Nephron (organoid): ENCODE data around the gene TFAP2D.

Experiments
- H3K27ac Mint-ChIP-seq, 3 experiments: 2 replicates each; pipeline ENCODE4 v1.8.0; 2020; ENCODE audit warnings: mixed read lengths in 3 of 3, mild to moderate bottlenecking in 2 of 3, moderate library complexity in 1 of 3
- H3K27me3 Mint-ChIP-seq: 2 replicates; pipeline ENCODE4 v1.8.0; 2021; ENCODE audit warnings: low read depth, mild to moderate bottlenecking, moderate library complexity, mixed read lengths
- H3K36me3 Mint-ChIP-seq: 2 replicates; pipeline ENCODE4 v1.8.0; 2020; ENCODE audit warnings: low read depth, mixed read lengths
- H3K4me1 Mint-ChIP-seq: 2 replicates; pipeline ENCODE4 v1.8.0; 2020; ENCODE audit warnings: mixed read lengths
- H3K4me3 Mint-ChIP-seq, 3 experiments: 2 replicates each; pipeline ENCODE4 v1.8.0; 2020; ENCODE audit warnings: mild to moderate bottlenecking in 3 of 3, mixed read lengths in 3 of 3, moderate library complexity in 2 of 3
- H3K9me3 Mint-ChIP-seq: 2 replicates; pipeline ENCODE4 v1.8.0; 2020; ENCODE audit warnings: mixed read lengths
- TF ChIP-seq, protein P1 (sequence below), 3 experiments: fragments of 200-600 bp; sonication (generic); IDR thresholded peaks; one replicate each; pipeline ENCODE4 v1.5.0; 2021; ENCODE audit warnings: antibody characterized with exemption in 3 of 3; ENCODE audit not compliant: unreplicated experiment in 3 of 3

TFAP2D gene

DNA sequence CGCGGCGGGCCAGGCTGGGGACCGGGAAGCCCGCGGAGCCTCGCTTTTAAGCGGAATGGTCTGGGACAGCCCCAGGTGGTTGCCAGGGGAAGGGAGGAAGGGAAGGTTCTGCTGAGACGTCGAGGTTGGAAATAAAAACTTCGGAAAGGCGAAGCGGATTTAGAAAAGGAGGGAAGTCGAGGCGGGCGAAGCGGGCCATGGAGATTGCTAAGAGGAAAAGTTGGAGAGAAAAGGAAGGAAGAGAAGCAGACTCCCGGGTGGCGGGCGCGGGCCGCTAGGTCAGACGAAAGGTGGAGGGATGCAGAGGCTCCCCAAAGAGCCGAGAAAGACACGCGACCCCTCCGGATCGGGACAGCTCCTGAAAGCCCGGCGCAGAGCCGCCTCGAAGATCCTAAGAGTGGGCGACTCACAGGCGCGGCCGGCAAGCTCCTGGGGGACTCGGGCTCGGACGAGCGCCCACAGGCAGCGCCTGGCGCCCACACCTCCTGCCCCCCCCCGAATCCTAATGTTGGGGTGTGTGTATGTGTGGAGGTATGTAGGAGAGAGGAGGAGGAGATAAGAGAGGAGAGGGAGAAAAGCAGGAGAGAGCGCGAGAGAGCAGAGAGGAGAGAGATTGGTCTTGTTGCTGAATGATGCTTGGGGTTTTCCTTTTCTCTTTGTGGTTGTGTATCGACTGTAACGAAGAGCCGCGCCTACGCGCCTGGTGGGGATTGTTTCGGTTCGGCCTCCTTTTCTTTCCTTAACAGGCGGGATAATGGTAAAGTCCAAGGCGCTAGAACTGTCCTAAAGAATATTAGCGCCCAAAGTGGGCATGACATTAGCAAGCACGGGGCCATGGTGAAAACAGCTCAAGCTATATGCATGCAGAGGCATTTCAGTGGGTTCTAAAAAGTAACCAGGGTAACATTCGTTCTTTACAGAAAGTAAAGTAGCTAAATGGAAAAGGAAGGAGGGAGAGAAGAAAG is 106.9 kb downstream of the TFAP2D start:
- Mint-ChIP-seq H3K36me3 (no peaks in the 10 kb centered on the region), H3K4me3 (peak overlapping the region; percentile 64 to 77 (median 72)), H3K4me1 (peaks cover 19% of the 10 kb centered on the region), H3K27ac (peak overlapping the region in 2 of 3 experiments; percentile 68 to 84), H3K9me3 (peaks cover 3% of the 10 kb centered on the region), H3K27me3 (peaks cover 98% of the 10 kb centered on the region)
- TF ChIP-seq, protein P1, sequence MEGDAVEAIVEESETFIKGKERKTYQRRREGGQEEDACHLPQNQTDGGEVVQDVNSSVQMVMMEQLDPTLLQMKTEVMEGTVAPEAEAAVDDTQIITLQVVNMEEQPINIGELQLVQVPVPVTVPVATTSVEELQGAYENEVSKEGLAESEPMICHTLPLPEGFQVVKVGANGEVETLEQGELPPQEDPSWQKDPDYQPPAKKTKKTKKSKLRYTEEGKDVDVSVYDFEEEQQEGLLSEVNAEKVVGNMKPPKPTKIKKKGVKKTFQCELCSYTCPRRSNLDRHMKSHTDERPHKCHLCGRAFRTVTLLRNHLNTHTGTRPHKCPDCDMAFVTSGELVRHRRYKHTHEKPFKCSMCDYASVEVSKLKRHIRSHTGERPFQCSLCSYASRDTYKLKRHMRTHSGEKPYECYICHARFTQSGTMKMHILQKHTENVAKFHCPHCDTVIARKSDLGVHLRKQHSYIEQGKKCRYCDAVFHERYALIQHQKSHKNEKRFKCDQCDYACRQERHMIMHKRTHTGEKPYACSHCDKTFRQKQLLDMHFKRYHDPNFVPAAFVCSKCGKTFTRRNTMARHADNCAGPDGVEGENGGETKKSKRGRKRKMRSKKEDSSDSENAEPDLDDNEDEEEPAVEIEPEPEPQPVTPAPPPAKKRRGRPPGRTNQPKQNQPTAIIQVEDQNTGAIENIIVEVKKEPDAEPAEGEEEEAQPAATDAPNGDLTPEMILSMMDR (IDR thresholded peaks at IDR 0.05; ENCODE audit: unreplicated experiment in 3 of 3) = no peak

DNA sequence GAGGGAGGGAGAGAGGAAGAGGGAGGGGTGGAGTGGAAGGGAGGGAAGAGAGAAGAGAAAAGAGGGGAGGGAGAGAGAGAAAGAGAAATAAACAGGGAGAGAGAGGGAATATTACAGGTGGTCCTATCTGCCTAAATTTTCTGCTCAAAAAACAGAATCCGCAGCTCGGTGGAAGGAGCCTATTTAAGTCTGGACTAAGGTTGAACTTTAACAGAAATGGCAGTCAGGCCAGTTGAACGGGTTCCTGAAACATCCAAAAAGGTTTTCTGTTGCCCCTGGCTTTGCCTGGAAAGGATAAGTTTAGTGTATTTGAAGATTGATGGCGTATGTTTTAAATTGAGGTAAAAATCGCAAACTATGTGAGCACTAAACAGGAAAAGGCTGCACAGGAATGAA is 107.5 kb downstream of the TFAP2D start:
- Mint-ChIP-seq H3K4me3 (peak overlapping the region; percentile 28 to 77 (median 43)), H3K4me1 (peaks cover 19% of the 10 kb centered on the region), H3K27me3 (peaks cover 98% of the 10 kb centered on the region), H3K27ac (peak overlapping the region in 2 of 3 experiments; percentile 68 to 84), H3K36me3 (no peaks in the 10 kb centered on the region), H3K9me3 (peaks cover 3% of the 10 kb centered on the region)
- TF ChIP-seq, protein P1 (IDR thresholded peaks at IDR 0.05; ENCODE audit: unreplicated experiment in 3 of 3) = no peak

DNA sequence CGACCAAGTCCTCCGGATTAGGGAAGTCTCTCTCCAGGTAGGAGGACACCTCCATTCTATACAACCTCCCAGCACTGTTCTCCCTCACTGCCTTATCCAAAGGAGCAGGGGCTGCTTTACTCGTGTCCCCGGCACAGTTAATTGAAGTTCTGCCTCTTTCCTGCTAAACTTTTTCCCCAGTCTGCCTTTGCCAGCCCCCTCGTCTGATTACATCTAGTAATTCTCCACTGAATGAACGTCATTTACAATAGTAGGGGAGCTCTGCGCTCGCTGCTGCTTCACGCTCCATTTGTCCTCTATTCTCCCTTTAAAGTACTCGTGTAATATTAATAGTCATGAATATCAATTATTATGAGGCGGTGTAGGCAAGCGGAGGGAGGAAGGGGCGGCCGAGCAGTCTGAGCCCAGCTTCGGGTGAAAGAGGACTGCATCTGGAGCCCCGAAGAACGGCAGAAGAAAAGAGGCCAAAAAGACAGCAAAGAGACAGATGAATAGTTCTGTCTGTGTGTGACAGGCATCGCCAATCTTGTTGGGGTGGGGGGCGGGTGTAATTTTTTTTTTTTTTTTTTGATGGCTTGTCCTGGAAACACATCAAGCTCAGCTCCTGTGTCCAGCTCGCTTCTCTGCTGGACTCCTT is 108.2 kb downstream of the TFAP2D start:
- Mint-ChIP-seq H3K9me3 (peaks cover 5% of the 10 kb centered on the region), H3K4me3 (peak overlapping the region; percentile 28 to 77 (median 43)), H3K27ac (peak overlapping the region in 2 of 3 experiments; percentile 16 to 84), H3K27me3 (peaks cover 100% of the 10 kb centered on the region), H3K36me3 (peaks cover under 1% of the 10 kb centered on the region), H3K4me1 (peaks cover 19% of the 10 kb centered on the region)
- TF ChIP-seq, protein P1 (IDR thresholded peaks at IDR 0.05; ENCODE audit: unreplicated experiment in 3 of 3) = no peak

DNA sequence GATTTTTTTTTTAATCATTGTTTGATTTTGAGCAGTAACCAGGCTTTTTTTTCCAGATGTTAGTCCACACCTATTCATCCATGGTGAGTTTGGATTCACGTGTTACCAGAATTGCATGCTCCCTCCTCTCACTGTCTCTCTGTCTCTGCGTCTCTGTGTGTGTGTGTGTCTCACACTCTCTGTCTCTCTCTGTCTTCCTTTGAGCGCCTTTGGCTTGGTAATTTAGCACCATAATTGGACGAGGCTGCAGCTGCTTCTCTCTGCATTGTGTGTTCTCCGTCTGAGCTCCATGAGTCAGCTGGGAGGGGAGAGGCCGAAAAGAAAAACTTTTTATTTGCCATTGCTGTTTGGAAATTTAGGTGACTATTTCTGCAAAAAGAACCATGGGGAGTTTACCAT is 108.8 kb downstream of the TFAP2D start:
- Mint-ChIP-seq H3K9me3 (peaks cover 5% of the 10 kb centered on the region), H3K27me3 (peaks cover 100% of the 10 kb centered on the region), H3K27ac (peak overlapping the region in 1 of 3 experiments; percentile 84), H3K36me3 (peaks cover 4% of the 10 kb centered on the region), H3K4me1 (peaks cover 19% of the 10 kb centered on the region), H3K4me3 (peak overlapping the region; percentile 31 to 77 (median 37))
- TF ChIP-seq, protein P1 (IDR thresholded peaks at IDR 0.05; ENCODE audit: unreplicated experiment in 3 of 3) = no peak
